K562 (cell line): ENCODE data around the gene PRDM4. TPM values are rescaled to one million over a fixed set of nuclear protein-coding genes. Genes with fewer than 3 reads are reported as not detected.

Experiments
- BRD4 ChIP-seq: fragments of 200-600 bp; sonication (generic); IDR thresholded peaks from 2 replicates; pipeline ENCODE4 v1.6.1; 2017; ENCODE audit warnings: inconsistent platforms
- CTBP1 ChIP-seq: fragments of 450-650 bp; IDR thresholded peaks from 2 replicates; pipeline ENCODE4 v1.6.1; 2016; ENCODE audit warnings: borderline replicate concordance
- KLF10 ChIP-seq: fragments of 250-450 bp; sonication (Bioruptor Pico); IDR thresholded peaks from 2 replicates; pipeline ENCODE4 v1.6.1; 2021; ENCODE audit warnings: matching md5 sums
- KLF6 ChIP-seq: fragments of 250-450 bp; sonication (Bioruptor Pico); IDR thresholded peaks from 2 replicates; pipeline ENCODE4 v1.4.0; 2020; ENCODE audit warnings: mild to moderate bottlenecking, moderate library complexity, borderline replicate concordance
- LARP7 ChIP-seq: fragments of 450-650 bp; IDR thresholded peaks from 2 replicates; pipeline ENCODE4 v1.6.1; 2016
- MEIS2 ChIP-seq: fragments of 450-650 bp; IDR thresholded peaks from 2 replicates; pipeline ENCODE4 v1.6.1; 2014; ENCODE audit warnings: mild to moderate bottlenecking; ENCODE audit not compliant: partially characterized antibody
- NCOA6 ChIP-seq: fragments of 450-650 bp; IDR thresholded peaks from 2 replicates; pipeline ENCODE4 v1.6.1; 2017; ENCODE audit warnings: mild to moderate bottlenecking
- PHB2 ChIP-seq: fragments of 450-650 bp; IDR thresholded peaks from 2 replicates; pipeline ENCODE4 v1.6.1; 2017; ENCODE audit warnings: low read depth
- PHTF2 ChIP-seq: fragments of 250-450 bp; sonication (Bioruptor Pico); IDR thresholded peaks from 2 replicates; pipeline ENCODE4 v1.5.0; 2021; ENCODE audit warnings: mild to moderate bottlenecking
- POLR3A ChIP-seq: IDR thresholded peaks from 2 replicates; pipeline ENCODE4 v1.6.1; 2011; ENCODE audit warnings: borderline replicate concordance, mild to moderate bottlenecking, moderate library complexity; ENCODE audit not compliant: insufficient read length, insufficient read depth; ENCODE audit errors: extremely low read depth
- PRMT5 ChIP-seq: sonication (generic); formaldehyde crosslinking; IDR thresholded peaks from 2 replicates; pipeline ENCODE4 v1.5.0; 2020; ENCODE audit warnings: missing genetic modification reagents
- PYGO2 ChIP-seq: fragments of 450-650 bp; IDR thresholded peaks from 2 replicates; pipeline ENCODE4 v1.6.1; 2016; ENCODE audit warnings: mild to moderate bottlenecking, missing genetic modification characterization, moderate library complexity, missing compliant biosample characterization
- RBM22 ChIP-seq: fragments of 200-400 bp; formaldehyde crosslinking; IDR thresholded peaks from 2 replicates; pipeline ENCODE4 v1.6.1; 2018; ENCODE audit warnings: low read length, low read depth; ENCODE audit not compliant: poor library complexity, severe bottlenecking
- RHOXF2B ChIP-seq: fragments of 250-450 bp; sonication (Bioruptor Pico); conservative IDR thresholded peaks from 2 replicates; pipeline ENCODE4 v1.5.1; 2021
- SIN3A ChIP-seq, 2 experiments: fragments of 150-350 bp in 1 of 2; IDR thresholded peaks; 2 replicates each; pipeline ENCODE4 v1.6.1; 2011 to 2016; ENCODE audit warnings: borderline replicate concordance in 2 of 2, low read depth in 2 of 2, low read length in 2 of 2, mild to moderate bottlenecking in 2 of 2, moderate library complexity in 2 of 2; ENCODE audit not compliant: control insufficient read depth in 1 of 2
- SRSF1 ChIP-seq: fragments of 200-400 bp; formaldehyde crosslinking; IDR thresholded peaks from 2 replicates; pipeline ENCODE4 v1.6.1; 2017; ENCODE audit warnings: mild to moderate bottlenecking, low read depth, low read length, moderate library complexity
- STAT5A ChIP-seq: IDR thresholded peaks from 2 replicates; pipeline ENCODE4 v1.6.1; 2012; ENCODE audit warnings: low read length, inconsistent platforms, borderline replicate concordance
- TBL1XR1 ChIP-seq, 2 experiments: IDR thresholded peaks; 2 replicates each; pipeline ENCODE4 v1.6.1; 2012; ENCODE audit warnings: improper control_type of control experiment in 2 of 2, low read length in 2 of 2, mild to moderate bottlenecking in 1 of 2
- TSC22D4 ChIP-seq: fragments of 450-650 bp; IDR thresholded peaks from 2 replicates; pipeline ENCODE4 v1.6.1; 2016; ENCODE audit warnings: missing genetic modification characterization, missing biosample characterization, control low read depth
- U2AF1 ChIP-seq: fragments of 200-400 bp; formaldehyde crosslinking; optimal IDR thresholded peaks from 2 replicates; pipeline ENCODE3; 2017; ENCODE audit warnings: mild to moderate bottlenecking, low read depth, low read length, moderate library complexity
- ZFX ChIP-seq: sonication (generic); formaldehyde crosslinking; IDR thresholded peaks from 2 replicates; pipeline ENCODE4 v1.8.0; 2022; ENCODE audit warnings: mild to moderate bottlenecking, missing genetic modification reagents, moderate library complexity
- polyA plus RNA-seq, 8 experiments: library from polyadenylated mRNA; depleted of rRNA in 4 of 8; stranded (reverse) in 5 of 8; unstranded in 3 of 8; fragments of >200 nt; fragmentation: Nextera tagmentation in 2 of 8; fragmentation: Illumina TruSeq in 1 of 8; extraction: Ambion mirVana in 2 of 8; extraction: Trizol in 1 of 8; gene quantifications; 2 replicates each; pipeline versions ENCODE4 v1.2.1 to v1.2.3, GENCODE V29; 2011 to 2014; ENCODE audit warnings: inconsistent platforms in 1 of 8, missing spikeins in 1 of 8
- total RNA-seq, 7 experiments: library from RNA; depleted of rRNA in 6 of 7; stranded (reverse); fragments of >200 nt in 6 of 7; fragmentation: Illumina TruSeq in 2 of 7; extraction: Trizol in 2 of 7; gene quantifications; 2 replicates each; pipeline versions ENCODE4 v1.2.1 to v1.2.3, GENCODE V29; 2011 to 2021; ENCODE audit warnings: low replicate concordance in 1 of 7
- TF ChIP-seq, protein P1 (sequence below): fragments of 250-450 bp; sonication (Bioruptor Pico); IDR thresholded peaks from 2 replicates; pipeline ENCODE4 v1.8.0; 2022; ENCODE audit warnings: inconsistent platforms, mild to moderate bottlenecking, moderate library complexity, borderline replicate concordance
- TF ChIP-seq, protein P2 (sequence below): sonication (generic); formaldehyde crosslinking; IDR thresholded peaks from 2 replicates; pipeline ENCODE4 v1.8.1; 2023; ENCODE audit warnings: mild to moderate bottlenecking, missing genetic modification reagents
- TF ChIP-seq, protein P3 (sequence below): sonication (generic); formaldehyde crosslinking; IDR thresholded peaks from 2 replicates; pipeline ENCODE4 v1.8.1; 2022; ENCODE audit warnings: missing genetic modification reagents

The PRDM4 gene
- total and polyA plus RNA-seq, 9 of the 15 experiments (the other 6 are each of a cell fraction or from before 2014, with no cell fraction given) = 5.9 to 26.0 (median 20.0) TPM

DNA sequence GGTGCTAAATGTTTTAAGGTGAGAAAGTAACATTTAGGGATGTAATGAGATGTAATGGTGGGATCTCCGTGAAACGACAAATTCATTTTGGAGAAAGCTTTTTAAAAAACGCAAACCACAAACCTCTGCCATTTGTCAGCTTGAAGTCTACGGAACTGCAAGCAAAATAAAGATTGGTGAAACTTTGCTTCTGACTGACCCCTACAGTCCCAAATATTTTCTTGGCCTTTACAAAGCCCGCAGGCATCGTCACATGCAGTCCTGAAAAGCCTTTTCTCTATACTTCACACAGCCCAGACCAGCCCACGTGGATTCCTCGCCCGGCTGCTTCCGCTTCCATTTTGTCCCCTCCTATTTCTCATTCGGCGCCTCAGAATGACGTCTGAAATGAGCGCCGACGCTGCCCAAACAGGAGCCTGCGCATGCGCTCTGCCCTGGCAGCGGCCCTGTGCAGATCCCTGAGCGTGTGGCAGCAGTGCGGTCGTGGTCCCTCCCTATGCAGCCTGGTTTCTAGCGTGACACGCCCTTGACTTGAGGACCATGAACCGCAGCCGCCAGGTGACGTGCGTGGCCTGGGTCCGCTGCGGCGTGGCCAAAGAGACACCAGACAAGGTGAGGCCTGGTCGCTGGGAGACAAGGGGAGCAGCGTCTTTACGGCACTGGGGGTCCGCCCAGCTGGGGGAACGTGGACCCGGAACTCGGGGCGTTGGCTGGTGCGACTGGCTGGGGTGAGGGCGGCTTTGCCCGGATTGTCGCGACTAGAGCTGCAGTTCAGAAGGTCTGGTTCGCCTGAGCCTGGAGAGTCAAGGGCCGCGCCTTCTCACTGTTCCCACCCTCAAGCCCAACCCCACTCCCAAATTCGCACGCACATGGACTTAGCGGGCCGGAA lies 75.3 kb downstream of the PRDM4 start, which contains the start of gene PWP1 (continued):
- no peak for TF ChIP-seq TSC22D4 (tag)
- TF ChIP-seq RBM22 = no peak
- no peak for TF ChIP-seq LARP7
- no peak for TF ChIP-seq PHB2
- TF ChIP-seq TBL1XR1 (IDR thresholded peaks at IDR 0.05; ENCODE audit: low read length in 2 of 2) = peak; percentile 51 to 95; a peak in 3 of 4 replicates
- TF ChIP-seq KLF10 = no peak
- TF ChIP-seq MEIS2 = peak; percentile 85
- peak; percentile 98 for TF ChIP-seq SIN3A (IDR thresholded peaks at IDR 0.05; ENCODE audit: borderline replicate concordance in 2 of 2, control insufficient read depth in 1 of 2, low read depth in 2 of 2, low read length in 2 of 2)
- 0 out of 2 replicates have a peak, but pooled peaks have one; percentile 36 for TF ChIP-seq KLF6 (CRISPR knock-in tag)
- TF ChIP-seq PYGO2 (tag) = no peak
- TF ChIP-seq, protein P1, sequence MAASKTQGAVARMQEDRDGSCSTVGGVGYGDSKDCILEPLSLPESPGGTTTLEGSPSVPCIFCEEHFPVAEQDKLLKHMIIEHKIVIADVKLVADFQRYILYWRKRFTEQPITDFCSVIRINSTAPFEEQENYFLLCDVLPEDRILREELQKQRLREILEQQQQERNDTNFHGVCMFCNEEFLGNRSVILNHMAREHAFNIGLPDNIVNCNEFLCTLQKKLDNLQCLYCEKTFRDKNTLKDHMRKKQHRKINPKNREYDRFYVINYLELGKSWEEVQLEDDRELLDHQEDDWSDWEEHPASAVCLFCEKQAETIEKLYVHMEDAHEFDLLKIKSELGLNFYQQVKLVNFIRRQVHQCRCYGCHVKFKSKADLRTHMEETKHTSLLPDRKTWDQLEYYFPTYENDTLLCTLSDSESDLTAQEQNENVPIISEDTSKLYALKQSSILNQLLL (CRISPR knock-in tag) = no peak
- TF ChIP-seq NCOA6 = no peak
- TF ChIP-seq POLR3A = no peak
- no peak for TF ChIP-seq PRMT5
- TF ChIP-seq U2AF1 = no peak
- TF ChIP-seq SRSF1 = no peak
- TF ChIP-seq CTBP1 = peak; percentile 75; the same call in 1 of the 2 replicates
- TF ChIP-seq, protein P2, sequence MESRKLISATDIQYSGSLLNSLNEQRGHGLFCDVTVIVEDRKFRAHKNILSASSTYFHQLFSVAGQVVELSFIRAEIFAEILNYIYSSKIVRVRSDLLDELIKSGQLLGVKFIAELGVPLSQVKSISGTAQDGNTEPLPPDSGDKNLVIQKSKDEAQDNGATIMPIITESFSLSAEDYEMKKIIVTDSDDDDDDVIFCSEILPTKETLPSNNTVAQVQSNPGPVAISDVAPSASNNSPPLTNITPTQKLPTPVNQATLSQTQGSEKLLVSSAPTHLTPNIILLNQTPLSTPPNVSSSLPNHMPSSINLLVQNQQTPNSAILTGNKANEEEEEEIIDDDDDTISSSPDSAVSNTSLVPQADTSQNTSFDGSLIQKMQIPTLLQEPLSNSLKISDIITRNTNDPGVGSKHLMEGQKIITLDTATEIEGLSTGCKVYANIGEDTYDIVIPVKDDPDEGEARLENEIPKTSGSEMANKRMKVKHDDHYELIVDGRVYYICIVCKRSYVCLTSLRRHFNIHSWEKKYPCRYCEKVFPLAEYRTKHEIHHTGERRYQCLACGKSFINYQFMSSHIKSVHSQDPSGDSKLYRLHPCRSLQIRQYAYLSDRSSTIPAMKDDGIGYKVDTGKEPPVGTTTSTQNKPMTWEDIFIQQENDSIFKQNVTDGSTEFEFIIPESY = no peak
- no peak for TF ChIP-seq PHTF2 (CRISPR knock-in tag)
- 0 out of 2 replicates have a peak, but pooled peaks have one; percentile 71 for TF ChIP-seq BRD4
- no peak for TF ChIP-seq STAT5A
- peak; percentile 99 for TF ChIP-seq ZFX (CRISPR knock-in tag)
- TF ChIP-seq RHOXF2B (CRISPR knock-in tag) = no peak
- TF ChIP-seq, protein P3, sequence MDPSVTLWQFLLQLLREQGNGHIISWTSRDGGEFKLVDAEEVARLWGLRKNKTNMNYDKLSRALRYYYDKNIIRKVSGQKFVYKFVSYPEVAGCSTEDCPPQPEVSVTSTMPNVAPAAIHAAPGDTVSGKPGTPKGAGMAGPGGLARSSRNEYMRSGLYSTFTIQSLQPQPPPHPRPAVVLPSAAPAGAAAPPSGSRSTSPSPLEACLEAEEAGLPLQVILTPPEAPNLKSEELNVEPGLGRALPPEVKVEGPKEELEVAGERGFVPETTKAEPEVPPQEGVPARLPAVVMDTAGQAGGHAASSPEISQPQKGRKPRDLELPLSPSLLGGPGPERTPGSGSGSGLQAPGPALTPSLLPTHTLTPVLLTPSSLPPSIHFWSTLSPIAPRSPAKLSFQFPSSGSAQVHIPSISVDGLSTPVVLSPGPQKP (CRISPR knock-in tag) = no peak
